ENCODE results near the gene ABHD6.

The ABHD6 gene

DNA sequence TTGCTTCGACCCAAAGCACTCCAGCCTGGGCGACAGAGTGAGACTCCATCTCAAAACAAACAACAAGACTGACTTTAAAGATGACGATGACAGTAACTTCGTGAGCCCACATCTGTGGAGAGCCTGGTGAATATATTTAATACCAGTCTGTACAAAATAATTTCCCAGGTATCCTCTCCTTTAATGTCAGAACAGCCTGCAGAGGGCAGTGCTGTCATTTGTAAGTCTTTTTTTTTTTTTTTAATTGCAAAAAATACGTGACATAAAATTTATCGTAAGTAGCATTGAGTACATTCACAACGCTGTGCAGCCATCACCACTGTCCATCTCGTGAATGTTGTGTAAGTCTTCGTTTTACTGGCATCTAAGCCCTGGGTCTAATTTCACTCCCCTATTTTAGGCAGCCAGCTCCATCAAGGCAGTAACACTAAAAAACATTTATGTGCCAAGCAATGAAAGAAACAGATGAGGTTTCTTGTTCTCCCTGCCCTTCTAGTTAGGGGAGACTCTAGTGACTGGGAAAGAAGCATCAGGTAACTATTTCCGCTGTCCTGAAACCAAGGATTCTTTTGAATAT is 70.1 kb downstream of the ABHD6 start:
- H4K91ac ChIP-seq (ENCODE audit: low read depth, low read length, poor library complexity): no peak overlapping the region
- H3K4ac ChIP-seq (ENCODE audit: low read length): no peak overlapping the region
- no peak overlapping the region for H4K8ac ChIP-seq (ENCODE audit: low read depth, low read length)
- H3K4me2 ChIP-seq (ENCODE audit: insufficient read depth, low read length, poor library complexity, severe bottlenecking): peak overlapping the region; percentile 85
- no peaks in the 10 kb centered on the region for H3K9me3 ChIP-seq (replicated peaks in 1 of 2; ENCODE audit: control insufficient read depth in 2 of 2, insufficient read depth in 1 of 2, low read depth in 1 of 2, low read length in 2 of 2)
- H2BK5ac ChIP-seq (ENCODE audit: low read length): no peak overlapping the region
- peaks cover 15 to 52% of the 10 kb centered on the region in 2 donors for H3K36me3 ChIP-seq (replicated peaks in 1 of 2; ENCODE audit: control insufficient read depth in 2 of 2, insufficient read depth in 2 of 2, low read length in 2 of 2)
- H3K4me3 ChIP-seq (ENCODE audit: low read length in 2 of 2): peak overlapping the region in 1 of 2 donors; percentile 75
- H2AK5ac ChIP-seq (ENCODE audit: low read depth, low read length): no peak overlapping the region
- no peak overlapping the region for H3K27ac ChIP-seq (replicated peaks; ENCODE audit: low read length)
- no peak overlapping the region for H3K23ac ChIP-seq (ENCODE audit: low read depth, low read length, poor library complexity)
- H2BK15ac ChIP-seq (ENCODE audit: low read length): no peak overlapping the region
- peaks cover 5% of the 10 kb centered on the region for H3K79me1 ChIP-seq (ENCODE audit: low read depth, low read length)
- H3K9ac ChIP-seq (ENCODE audit: low read depth, low read length, poor library complexity): no peak overlapping the region
- no peaks in the 10 kb centered on the region for H3K27me3 ChIP-seq (ENCODE audit: control insufficient read depth in 3 of 3, insufficient read depth in 3 of 3, low read depth in 1 of 3, low read length in 3 of 3)
- WGBS, 2 donors (ENCODE audit: extremely low coverage in 2 of 2, insufficient read length in 2 of 2, insufficient replicate concordance in 1 of 2): no CpG with 5 or more reads among the region's 10 CpGs
- no peak for DNase-seq (ENCODE audit: low spot score)
- no peak overlapping the region for H3K14ac ChIP-seq (ENCODE audit: low read length)
- no peak overlapping the region for H3K18ac ChIP-seq (ENCODE audit: low read length)
- H2AFZ ChIP-seq (ENCODE audit: low read length): no peak overlapping the region
- H3K4me1 ChIP-seq (ENCODE audit: control insufficient read depth in 2 of 2, insufficient read depth in 1 of 2, low read depth in 1 of 2, low read length in 2 of 2): peaks cover 6% of the 10 kb centered on the region in 2 donors
- H2BK12ac ChIP-seq (ENCODE audit: low read length): no peak overlapping the region
- no peak overlapping the region for H2BK120ac ChIP-seq (ENCODE audit: low read depth, low read length)

GRCh38 chr3:58308728-58309127 is 71.1 kb downstream of the ABHD6 start:
- H3K23ac ChIP-seq (ENCODE audit: low read depth, low read length, poor library complexity): no peak overlapping the region
- no peaks in the 10 kb centered on the region for H3K9me3 ChIP-seq (replicated peaks in 1 of 2; ENCODE audit: control insufficient read depth in 2 of 2, insufficient read depth in 1 of 2, low read depth in 1 of 2, low read length in 2 of 2)
- no peak overlapping the region for H2BK120ac ChIP-seq (ENCODE audit: low read depth, low read length)
- no peaks in the 10 kb centered on the region for H3K27me3 ChIP-seq (ENCODE audit: control insufficient read depth in 3 of 3, insufficient read depth in 3 of 3, low read depth in 1 of 3, low read length in 3 of 3)
- no peak overlapping the region for H3K4me2 ChIP-seq (ENCODE audit: insufficient read depth, low read length, poor library complexity, severe bottlenecking)
- no peak overlapping the region for H4K91ac ChIP-seq (ENCODE audit: low read depth, low read length, poor library complexity)
- no peak overlapping the region for H3K9ac ChIP-seq (ENCODE audit: low read depth, low read length, poor library complexity)
- no peak overlapping the region for H2BK5ac ChIP-seq (ENCODE audit: low read length)
- H2BK12ac ChIP-seq (ENCODE audit: low read length): no peak overlapping the region
- H3K18ac ChIP-seq (ENCODE audit: low read length): no peak overlapping the region
- peaks cover 19 to 62% of the 10 kb centered on the region in 2 donors for H3K36me3 ChIP-seq (replicated peaks in 1 of 2; ENCODE audit: control insufficient read depth in 2 of 2, insufficient read depth in 2 of 2, low read length in 2 of 2)
- DNase-seq (ENCODE audit: low spot score): no peak
- H3K4me1 ChIP-seq (ENCODE audit: control insufficient read depth in 2 of 2, insufficient read depth in 1 of 2, low read depth in 1 of 2, low read length in 2 of 2): peaks cover 6% of the 10 kb centered on the region in 2 donors
- no CpG with 5 or more reads among the region's 1 CpG for WGBS, 2 donors (ENCODE audit: extremely low coverage in 2 of 2, insufficient read length in 2 of 2, insufficient replicate concordance in 1 of 2)
- H3K14ac ChIP-seq (ENCODE audit: low read length): no peak overlapping the region
- H2AK5ac ChIP-seq (ENCODE audit: low read depth, low read length): no peak overlapping the region
- H3K79me1 ChIP-seq (ENCODE audit: low read depth, low read length): peaks cover 5% of the 10 kb centered on the region
- H3K4me3 ChIP-seq (ENCODE audit: low read length in 2 of 2): no peak overlapping the region
- H3K4ac ChIP-seq (ENCODE audit: low read length): no peak overlapping the region
- H4K8ac ChIP-seq (ENCODE audit: low read depth, low read length): no peak overlapping the region
- no peak overlapping the region for H3K27ac ChIP-seq (replicated peaks; ENCODE audit: low read length)
- no peak overlapping the region for H2AFZ ChIP-seq (ENCODE audit: low read length)
- H2BK15ac ChIP-seq (ENCODE audit: low read length): no peak overlapping the region

- Histone ChIP-seq H2AK5ac (ENCODE audit: low read depth, low read length) (no peak overlapping the region), H4K8ac (ENCODE audit: low read depth, low read length) (no peak overlapping the region), H2BK12ac (ENCODE audit: low read length) (no peak overlapping the region), H3K4ac (ENCODE audit: low read length) (no peak overlapping the region), H4K91ac (ENCODE audit: low read depth, low read length, poor library complexity) (no peak overlapping the region), H2AFZ (ENCODE audit: low read length) (no peak overlapping the region), H3K27ac (replicated peaks; ENCODE audit: low read length) (no peak overlapping the region), H2BK120ac (ENCODE audit: low read depth, low read length) (no peak overlapping the region), H3K27me3 (ENCODE audit: control insufficient read depth in 3 of 3, insufficient read depth in 3 of 3, low read depth in 1 of 3, low read length in 3 of 3) (no peaks in the 10 kb centered on the region), H3K4me3 (ENCODE audit: low read length in 2 of 2) (no peak overlapping the region), H3K4me1 (ENCODE audit: control insufficient read depth in 2 of 2, insufficient read depth in 1 of 2, low read depth in 1 of 2, low read length in 2 of 2) (no peaks in the 10 kb centered on the region), H2BK15ac (ENCODE audit: low read length) (no peak overlapping the region), H3K9me3 (replicated peaks in 1 of 2; ENCODE audit: control insufficient read depth in 2 of 2, insufficient read depth in 1 of 2, low read depth in 1 of 2, low read length in 2 of 2) (no peaks in the 10 kb centered on the region), H3K79me1 (ENCODE audit: low read depth, low read length) (no peaks in the 10 kb centered on the region), H3K9ac (ENCODE audit: low read depth, low read length, poor library complexity) (no peak overlapping the region), H3K36me3 (replicated peaks in 1 of 2; ENCODE audit: control insufficient read depth in 2 of 2, insufficient read depth in 2 of 2, low read length in 2 of 2) (peaks cover 22 to 80% of the 10 kb centered on the region in 2 donors), H3K23ac (ENCODE audit: low read depth, low read length, poor library complexity) (no peak overlapping the region), H2BK5ac (ENCODE audit: low read length) (no peak overlapping the region), H3K4me2 (ENCODE audit: insufficient read depth, low read length, poor library complexity, severe bottlenecking) (no peak overlapping the region), H3K14ac (ENCODE audit: low read length) (no peak overlapping the region), H3K18ac (ENCODE audit: low read length) (no peak overlapping the region)
- no CpG with 5 or more reads among the region's 2 CpGs for WGBS, 2 donors (ENCODE audit: extremely low coverage in 2 of 2, insufficient read length in 2 of 2, insufficient replicate concordance in 1 of 2)
- no peak for DNase-seq (ENCODE audit: low spot score)
Measured at GRCh38 chr3:58317811-58318210, 80.2 kb downstream of the ABHD6 start.

DNA sequence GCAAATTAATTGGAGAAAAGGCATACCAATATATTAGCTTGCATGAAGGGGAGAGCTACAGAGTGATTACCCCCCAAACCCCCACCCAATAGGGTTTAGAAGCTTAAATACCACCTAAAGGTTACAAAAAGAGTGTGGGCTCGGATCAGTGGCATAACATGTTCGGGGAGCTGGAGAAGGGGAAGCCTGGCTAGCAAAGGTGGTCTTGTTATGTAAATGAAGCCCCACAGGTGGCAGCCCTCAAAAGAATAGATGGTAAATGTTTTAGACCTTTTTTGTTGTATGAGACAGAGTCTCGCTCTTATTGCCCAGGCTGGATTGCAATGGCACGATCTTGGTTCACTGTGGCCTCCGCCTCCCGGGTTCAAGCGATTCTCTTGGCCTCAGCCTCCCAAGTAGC is 84.2 kb downstream of the ABHD6 start:
- Histone ChIP-seq H3K18ac (ENCODE audit: low read length) (no peak overlapping the region), H3K27me3 (ENCODE audit: control insufficient read depth in 3 of 3, insufficient read depth in 3 of 3, low read depth in 1 of 3, low read length in 3 of 3) (no peaks in the 10 kb centered on the region), H3K4me3 (ENCODE audit: low read length in 2 of 2) (no peak overlapping the region), H3K9ac (ENCODE audit: low read depth, low read length, poor library complexity) (no peak overlapping the region), H3K4me2 (ENCODE audit: insufficient read depth, low read length, poor library complexity, severe bottlenecking) (no peak overlapping the region), H2AK5ac (ENCODE audit: low read depth, low read length) (no peak overlapping the region), H3K79me1 (ENCODE audit: low read depth, low read length) (no peaks in the 10 kb centered on the region), H4K91ac (ENCODE audit: low read depth, low read length, poor library complexity) (no peak overlapping the region), H2BK15ac (ENCODE audit: low read length) (no peak overlapping the region), H3K4me1 (ENCODE audit: control insufficient read depth in 2 of 2, insufficient read depth in 1 of 2, low read depth in 1 of 2, low read length in 2 of 2) (no peaks in the 10 kb centered on the region), H2BK12ac (ENCODE audit: low read length) (no peak overlapping the region), H3K36me3 (replicated peaks in 1 of 2; ENCODE audit: control insufficient read depth in 2 of 2, insufficient read depth in 2 of 2, low read length in 2 of 2) (peaks cover 11 to 42% of the 10 kb centered on the region in 2 donors), H3K14ac (ENCODE audit: low read length) (no peak overlapping the region), H2BK5ac (ENCODE audit: low read length) (no peak overlapping the region), H3K23ac (ENCODE audit: low read depth, low read length, poor library complexity) (no peak overlapping the region), H3K4ac (ENCODE audit: low read length) (no peak overlapping the region), H2AFZ (ENCODE audit: low read length) (no peak overlapping the region), H2BK120ac (ENCODE audit: low read depth, low read length) (no peak overlapping the region), H4K8ac (ENCODE audit: low read depth, low read length) (no peak overlapping the region), H3K9me3 (replicated peaks in 1 of 2; ENCODE audit: control insufficient read depth in 2 of 2, insufficient read depth in 1 of 2, low read depth in 1 of 2, low read length in 2 of 2) (no peaks in the 10 kb centered on the region), H3K27ac (replicated peaks; ENCODE audit: low read length) (no peak overlapping the region)
- WGBS, 2 donors (ENCODE audit: extremely low coverage in 2 of 2, insufficient read length in 2 of 2, insufficient replicate concordance in 1 of 2): no CpG with 5 or more reads among the region's 7 CpGs
- DNase-seq (ENCODE audit: low spot score): no peak
